NK-92 (cell line): Measurements from ENCODE around the gene OMP.
"Not testable (repeated sequence)": the region's sequence is repeated elsewhere in the genome, so short reads cannot be mapped to it uniquely, and the experiment has no call there.

Experiments used
- DNase-seq: peaks from one replicate; lab custom pipeline; 2025; ENCODE audit not compliant: unreplicated experiment; lab: John Stamatoyannopoulos, UW

Gene OMP

GRCh38 chr11:77085652-77086051 lies 17.0 kb upstream of the OMP start:
- DNase-seq: no peak

- DNase-seq: no peak
Measured at GRCh38 chr11:77086521-77087472, 15.8 kb upstream of the OMP start.

GRCh38 chr11:77087723-77088225 lies 14.9 kb upstream of the OMP start:
- no peak for DNase-seq

GRCh38 chr11:77088236-77089003 lies 14.2 kb upstream of the OMP start:
- no peak for DNase-seq

GRCh38 chr11:77089004-77089545 lies 13.6 kb upstream of the OMP start:
- no peak for DNase-seq

- no peak for DNase-seq
Measured at GRCh38 chr11:77090046-77090372, 12.6 kb upstream of the OMP start.

- no peak for DNase-seq
Measured at GRCh38 chr11:77090373-77091111, 12.1 kb upstream of the OMP start.

- no peak for DNase-seq
Measured at GRCh38 chr11:77091146-77091940, 11.3 kb upstream of the OMP start.

GRCh38 chr11:77092382-77092781 lies 10.3 kb upstream of the OMP start:
- DNase-seq: no peak

GRCh38 chr11:77093056-77093891 lies 9.4 kb upstream of the OMP start:
- DNase-seq: no peak

GRCh38 chr11:77093987-77094840 lies 8.4 kb upstream of the OMP start:
- no peak for DNase-seq

- no peak for DNase-seq
Measured at GRCh38 chr11:77094841-77095365, 7.7 kb upstream of the OMP start.

GRCh38 chr11:77095551-77096490 lies 6.8 kb upstream of the OMP start:
- no peak for DNase-seq

- DNase-seq: no peak
Measured at GRCh38 chr11:77096591-77097019, 6.0 kb upstream of the OMP start.

GRCh38 chr11:77097180-77097579 lies 5.5 kb upstream of the OMP start:
- not testable (repeated sequence) for DNase-seq

GRCh38 chr11:77100166-77101042 lies 2.2 kb upstream of the OMP start:
- DNase-seq: no peak
